GM23248 (cell line): ENCODE data around the gene CCM2. TPM values are rescaled to one million over a fixed set of nuclear protein-coding genes. Genes with fewer than 3 reads are reported as not detected.

Experiments
- DNase-seq: peaks from one replicate; pipeline ENCODE4 v3.0.0-alpha.2; 2015
- H2AFZ ChIP-seq: fragments of 200-600 bp; sonication (generic); 2 replicates; pipeline ENCODE4 v1.6.1; 2016; ENCODE audit warnings: antibody characterized with exemption
- H3F3A ChIP-seq: fragments of 200-600 bp; sonication (generic); 2 replicates; pipeline ENCODE4 v1.6.1; 2016; ENCODE audit warnings: mild to moderate bottlenecking, antibody characterized with exemption, mixed run types; ENCODE audit not compliant: insufficient read depth
- H3K27ac ChIP-seq: fragments of 200-600 bp; sonication (generic); 2 replicates; pipeline ENCODE4 v1.5.1; 2016; ENCODE audit warnings: mild to moderate bottlenecking
- H3K27me3 ChIP-seq: fragments of 200-600 bp; sonication (generic); replicated peaks from 2 replicates; pipeline ENCODE4 v1.6.1; 2016; ENCODE audit warnings: mild to moderate bottlenecking; ENCODE audit not compliant: insufficient read depth
- H3K36me3 ChIP-seq: fragments of 200-600 bp; sonication (generic); 2 replicates; pipeline ENCODE4 v1.6.1; 2016; ENCODE audit warnings: low read depth, mild to moderate bottlenecking
- H3K4me1 ChIP-seq: fragments of 200-600 bp; sonication (generic); 2 replicates; pipeline ENCODE4 v1.6.1; 2016; ENCODE audit warnings: mild to moderate bottlenecking; ENCODE audit not compliant: insufficient read depth
- H3K4me2 ChIP-seq: fragments of 200-600 bp; sonication (generic); one replicate; pipeline ENCODE4 v1.6.1; 2016; ENCODE audit warnings: mild to moderate bottlenecking; ENCODE audit not compliant: unreplicated experiment
- H3K4me3 ChIP-seq: fragments of 200-600 bp; sonication (generic); 2 replicates; pipeline ENCODE4 v1.5.1; 2016; ENCODE audit warnings: mild to moderate bottlenecking
- H3K79me2 ChIP-seq: fragments of 200-600 bp; sonication (generic); 2 replicates; pipeline ENCODE4 v1.6.1; 2016; ENCODE audit warnings: mild to moderate bottlenecking; ENCODE audit not compliant: insufficient read depth
- H3K9ac ChIP-seq: fragments of 200-600 bp; sonication (generic); 2 replicates; pipeline ENCODE4 v1.6.1; 2016; ENCODE audit warnings: mild to moderate bottlenecking
- H3K9me2 ChIP-seq: fragments of 200-600 bp; sonication (generic); 2 replicates; pipeline ENCODE4 v1.6.1; 2016; ENCODE audit warnings: mixed run types, mild to moderate bottlenecking, moderate library complexity; ENCODE audit not compliant: insufficient read depth
- H3K9me3 ChIP-seq: fragments of 200-600 bp; sonication (generic); one replicate; pipeline ENCODE4 v1.6.1; 2017; ENCODE audit warnings: low read depth
- H4K20me1 ChIP-seq: fragments of 200-600 bp; sonication (generic); 2 replicates; pipeline ENCODE4 v1.6.0; 2016; ENCODE audit not compliant: insufficient read depth
- EZH2 ChIP-seq: fragments of 200-600 bp; sonication (generic); IDR thresholded peaks from 2 replicates; pipeline ENCODE4 v1.6.1; 2018; ENCODE audit warnings: antibody characterized with exemption, mild to moderate bottlenecking; ENCODE audit not compliant: insufficient read depth, poor library complexity, severe bottlenecking
- EZH2phosphoT487 ChIP-seq: fragments of 200-600 bp; sonication (generic); IDR thresholded peaks from 2 replicates; pipeline ENCODE4 v1.6.1; 2018; ENCODE audit warnings: antibody characterized with exemption, moderate library complexity, mild to moderate bottlenecking, low read depth; ENCODE audit not compliant: insufficient read depth
- WGBS, 2 experiments: methylation state at CpG; one replicate each; pipeline ENCODE4 v1.1.6; 2015 to 2017; ENCODE audit warnings: low lambda C conversion rate in 2 of 2, low coverage in 1 of 2; ENCODE audit errors: missing lambda C conversion rate in 2 of 2; 5-methylcytosine and 5-hydroxymethylcytosine counted together
- in situ Hi-C: fragments of 300-500 bp; cut with MboI; formaldehyde crosslinking; loops from 2 replicates; pipeline ENCODE4 v1.15.0; 2020
- polyA plus RNA-seq: library from polyadenylated mRNA; unstranded; fragments of >200 nt; fragmentation: Nextera tagmentation; extraction: Ambion mirVana; gene quantifications from 2 replicates; pipeline ENCODE4 v1.2.1, GENCODE V29; 2016
- total RNA-seq: library from RNA; depleted of rRNA; stranded (reverse); fragments of >200 nt; shearing (Covaris generic); gene quantifications from 2 replicates; pipeline ENCODE4 v1.2.3, GENCODE V29; 2014; rRNA removed

CCM2 gene
- total RNA-seq (63.8 and 77.3 TPM in 2 replicates), polyA plus RNA-seq (69.3 and 78.7 TPM in 2 replicates)

DNA sequence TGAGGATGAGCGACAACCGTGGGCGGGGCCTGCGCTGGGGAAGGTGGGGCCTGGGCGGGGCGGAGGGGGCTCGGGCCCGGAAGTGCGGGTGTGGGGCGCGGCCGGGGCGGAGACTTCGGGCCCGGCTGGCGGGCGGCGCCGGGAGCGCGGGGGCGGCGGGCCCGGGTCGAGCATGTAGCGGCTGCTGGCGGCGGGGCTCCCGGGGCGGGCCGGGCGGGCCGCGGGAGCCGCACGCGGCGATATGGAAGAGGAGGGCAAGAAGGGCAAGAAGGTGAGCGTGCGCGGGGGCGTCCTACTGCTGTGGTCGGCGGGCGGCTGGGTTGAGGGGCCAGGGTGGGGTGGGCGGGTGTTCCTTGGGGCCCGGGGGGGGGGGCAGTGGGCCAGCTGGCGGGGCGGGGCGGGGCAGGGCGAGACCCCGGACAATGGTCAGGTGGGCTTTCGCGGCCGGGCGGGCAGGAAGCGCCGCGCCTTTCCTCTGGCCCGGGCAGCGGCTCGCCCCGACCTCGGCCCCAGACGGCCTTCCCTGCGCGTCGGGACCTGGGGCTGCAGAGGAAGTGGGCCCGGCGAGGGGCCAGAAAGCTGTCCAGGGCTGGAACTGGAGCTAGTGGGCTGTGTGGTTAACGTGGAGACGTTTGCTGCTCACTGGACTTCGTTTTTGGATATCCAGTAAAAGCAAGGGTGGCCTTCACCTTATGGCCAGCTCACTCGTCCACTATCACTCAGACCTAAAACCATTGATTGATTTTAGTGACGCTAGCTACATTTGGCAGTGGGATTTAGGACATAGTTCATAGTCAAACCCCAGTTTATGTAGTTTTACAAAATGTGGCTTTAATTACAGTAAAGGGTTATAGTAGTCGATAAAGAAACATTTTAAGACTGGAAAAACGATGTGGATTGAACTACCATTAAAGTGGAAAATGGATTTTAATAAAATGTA lies at the start of gene CCM2:
CCM2 (plus strand) TSS at position 109 of the 940 bp plus-strand sequence; CDS start at position 242, 133 bp downstream.
- in situ Hi-C loops: no loop called here
- Histone ChIP-seq H3K79me2 (peaks cover 50% of the 10 kb centered on the region), H3K27ac (peak within 1 kb of the TSS; percentile 76), H3K36me3 (no peaks in the 10 kb centered on the region), H4K20me1 (no peaks in the 10 kb centered on the region), H3K27me3 (no peaks in the 10 kb centered on the region), H3K9me2 (no peaks in the 10 kb centered on the region), H3K4me1 (peaks cover 11% of the 10 kb centered on the region), H3K9ac (peak within 1 kb of the TSS; percentile 89), H3F3A (peaks cover 18% of the 10 kb centered on the region), H3K9me3 (no peaks in the 10 kb centered on the region), H2AFZ (peak within 1 kb of the TSS; percentile 98), H3K4me2 (peak within 1 kb of the TSS; percentile 96), H3K4me3 (peak within 1 kb of the TSS; percentile 100)
- TF ChIP-seq EZH2: no peak
- no peak for TF ChIP-seq EZH2phosphoT487
- DNase-seq: peak; percentile 71
- WGBS, 2 experiments: 1 to 2% methylated on average over 32 to 54 of the region's 77 CpGs

DNA sequence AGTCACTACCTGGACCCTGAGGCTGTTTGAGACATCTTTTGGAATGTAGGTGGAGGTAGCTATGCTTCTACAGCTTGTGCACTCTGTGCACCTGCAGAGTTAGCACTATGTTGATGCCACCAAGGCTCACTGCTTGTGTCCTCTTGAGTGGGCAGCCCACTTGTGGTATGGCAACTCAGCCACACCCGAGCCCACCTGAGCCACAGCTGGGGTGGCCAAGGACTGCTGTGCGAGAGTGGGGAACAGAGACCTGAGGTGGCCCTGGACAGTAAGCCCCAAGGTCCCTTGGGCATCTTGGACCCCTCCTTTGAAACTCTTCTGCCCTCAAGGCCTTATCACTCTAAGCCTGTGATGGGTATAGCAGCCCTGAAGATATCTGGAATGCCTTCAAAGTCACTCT lies 46.8 kb upstream of the CCM2 start:
- H3K36me3 ChIP-seq: no peaks in the 10 kb centered on the region

DNA sequence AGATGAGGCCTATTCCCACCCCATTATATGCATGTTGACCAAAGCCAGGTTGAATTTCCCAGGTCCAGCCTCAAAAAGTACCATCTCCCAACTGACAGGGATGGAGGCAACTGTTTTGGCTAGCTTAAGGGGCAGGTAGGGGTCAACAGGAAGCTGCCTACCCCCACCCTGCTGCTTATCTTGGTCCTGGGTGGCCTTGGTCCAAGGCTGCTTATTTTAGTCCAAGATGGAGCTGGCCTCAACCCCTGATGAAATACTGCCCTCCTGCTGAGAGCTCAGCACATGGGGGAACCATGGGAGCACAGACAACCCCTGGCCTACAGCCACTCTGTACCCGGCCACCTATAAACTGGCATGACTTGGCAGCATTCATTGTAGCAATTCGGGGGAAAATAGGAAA lies 44.3 kb upstream of the CCM2 start:
- TF ChIP-seq EZH2phosphoT487 (no peak), EZH2 (no peak)
- Histone ChIP-seq H2AFZ (no peak overlapping the region), H3K9me3 (no peaks in the 10 kb centered on the region), H3K27ac (no peak overlapping the region), H3K36me3 (no peaks in the 10 kb centered on the region), H3K9me2 (no peaks in the 10 kb centered on the region), H3F3A (no peaks in the 10 kb centered on the region), H3K27me3 (peaks cover 11% of the 10 kb centered on the region), H3K4me3 (no peak overlapping the region), H3K9ac (no peak overlapping the region), H3K4me1 (no peaks in the 10 kb centered on the region), H3K4me2 (no peak overlapping the region), H4K20me1 (no peaks in the 10 kb centered on the region), H3K79me2 (no peaks in the 10 kb centered on the region)
- 30 to 45% methylated on average over 2 of the region's 2 CpGs for WGBS, 2 experiments
- no peak for DNase-seq
- in situ Hi-C loops: no loop called here

More for the DNA sequence above, 46.8 kb upstream of the CCM2 start:
- H3K4me2 ChIP-seq: no peak overlapping the region
- H3F3A ChIP-seq: no peaks in the 10 kb centered on the region
- H3K9me3 ChIP-seq: no peaks in the 10 kb centered on the region
- WGBS, 2 experiments: 51 to 75% methylated on average over 2 of the region's 2 CpGs
- H4K20me1 ChIP-seq: no peaks in the 10 kb centered on the region
- DNase-seq: no peak
- in situ Hi-C loops: no loop called here
- H3K9ac ChIP-seq: no peak overlapping the region
- no peaks in the 10 kb centered on the region for H3K9me2 ChIP-seq
- no peak overlapping the region for H2AFZ ChIP-seq
- no peak overlapping the region for H3K27ac ChIP-seq
- H3K4me3 ChIP-seq: no peak overlapping the region
- H3K4me1 ChIP-seq: no peaks in the 10 kb centered on the region
- no peaks in the 10 kb centered on the region for H3K79me2 ChIP-seq
- TF ChIP-seq EZH2phosphoT487 (no peak), EZH2 (no peak)
- H3K27me3 ChIP-seq: peaks cover 18% of the 10 kb centered on the region

DNA sequence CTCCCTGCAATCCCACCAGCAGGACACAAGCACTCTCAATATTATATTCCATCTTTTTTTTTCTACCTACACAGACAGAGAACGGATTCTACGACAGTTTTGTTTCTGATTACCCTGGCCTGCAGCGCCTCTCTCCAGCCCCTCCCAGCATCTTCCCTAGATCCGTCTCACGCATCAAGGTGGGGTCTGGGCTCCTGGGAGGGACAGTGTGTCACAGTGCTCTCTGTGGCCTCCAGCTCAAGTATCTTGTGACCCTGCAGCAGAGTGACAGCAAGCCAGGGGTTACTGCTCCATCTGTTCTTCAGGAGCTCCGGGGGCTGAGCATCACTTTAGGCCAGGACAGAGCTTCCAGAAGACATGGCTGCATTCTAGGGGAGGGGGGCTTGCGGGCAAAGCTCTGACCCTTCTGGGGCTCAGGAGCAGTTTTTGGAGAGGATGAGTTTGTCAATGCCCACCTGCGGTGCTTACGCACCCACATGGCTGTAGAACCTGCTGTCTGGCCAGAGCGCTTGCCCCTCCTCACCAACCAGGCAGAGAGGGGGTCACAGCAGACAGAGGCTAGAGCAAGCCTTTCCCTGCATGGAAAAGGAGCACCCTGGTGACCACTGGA lies 43.7 kb upstream of the CCM2 start:
- H3K9ac ChIP-seq: no peak overlapping the region
- WGBS, 2 experiments: 77 to 79% methylated on average over 10 of the region's 10 CpGs
- no peak for DNase-seq
- no peaks in the 10 kb centered on the region for H3K9me2 ChIP-seq
- no peaks in the 10 kb centered on the region for H3K9me3 ChIP-seq
- no peak for TF ChIP-seq EZH2phosphoT487
- no peak for TF ChIP-seq EZH2
- H3F3A ChIP-seq: no peaks in the 10 kb centered on the region
- peaks cover 7% of the 10 kb centered on the region for H3K27me3 ChIP-seq
- H3K36me3 ChIP-seq: no peaks in the 10 kb centered on the region
- no peak overlapping the region for H2AFZ ChIP-seq
- in situ Hi-C loops: no loop called here
- no peak overlapping the region for H3K4me3 ChIP-seq
- no peak overlapping the region for H3K4me2 ChIP-seq
- H3K4me1 ChIP-seq: no peaks in the 10 kb centered on the region
- H4K20me1 ChIP-seq: no peaks in the 10 kb centered on the region
- no peak overlapping the region for H3K27ac ChIP-seq
- H3K79me2 ChIP-seq: no peaks in the 10 kb centered on the region
